Smooth muscle cell (in vitro differentiated cells): ENCODE data around the gene LGALS3BP. TPM values are rescaled to one million over a fixed set of nuclear protein-coding genes. Genes with fewer than 3 reads are reported as not detected.

Experiments used
- DNase-seq: peaks from one replicate; lab custom pipeline; 2025; ENCODE audit not compliant: unreplicated experiment; lab: John Stamatoyannopoulos, UW
- H2AFZ ChIP-seq: fragments of 200-600 bp; sonication (generic); 2 replicates; pipeline ENCODE4 v1.6.0; 2016; ENCODE audit warnings: antibody characterized with exemption, low read depth, mild to moderate bottlenecking
- H3F3A ChIP-seq: fragments of 200-600 bp; sonication (generic); 2 replicates; pipeline ENCODE4 v1.6.0; 2017; ENCODE audit warnings: antibody characterized with exemption, low read depth
- H3K27ac ChIP-seq: fragments of 200-600 bp; sonication (generic); 2 replicates; pipeline ENCODE4 v1.5.1; 2016; ENCODE audit warnings: low read depth, mild to moderate bottlenecking
- H3K27me3 ChIP-seq: fragments of 200-600 bp; sonication (generic); 2 replicates; pipeline ENCODE4 v1.6.1; 2016; ENCODE audit warnings: low read depth, mild to moderate bottlenecking
- H3K36me3 ChIP-seq: fragments of 200-600 bp; sonication (generic); 2 replicates; pipeline ENCODE4 v1.5.1; 2016; ENCODE audit warnings: low read depth
- H3K4me1 ChIP-seq: fragments of 200-600 bp; sonication (generic); 2 replicates; pipeline ENCODE4 v1.5.1; 2016; ENCODE audit warnings: low read depth
- H3K4me2 ChIP-seq: fragments of 200-600 bp; sonication (generic); 2 replicates; pipeline ENCODE4 v1.6.0; 2016; ENCODE audit warnings: mild to moderate bottlenecking
- H3K4me3 ChIP-seq: fragments of 200-600 bp; sonication (generic); 2 replicates; pipeline ENCODE4 v1.5.1; 2016; ENCODE audit warnings: mild to moderate bottlenecking
- H3K79me2 ChIP-seq: fragments of 200-600 bp; sonication (generic); 2 replicates; pipeline ENCODE4 v1.6.0; 2016; ENCODE audit warnings: low read depth, mild to moderate bottlenecking
- H3K9ac ChIP-seq: fragments of 200-600 bp; sonication (generic); 2 replicates; pipeline ENCODE4 v1.6.0; 2016; ENCODE audit warnings: low read depth
- H3K9me3 ChIP-seq: fragments of 200-600 bp; sonication (generic); replicated peaks from 2 replicates; pipeline ENCODE4 v1.5.1; 2016; ENCODE audit warnings: low read depth
- H4K20me1 ChIP-seq: fragments of 200-600 bp; sonication (generic); 2 replicates; pipeline ENCODE4 v1.6.0; 2016; ENCODE audit warnings: low read depth
- WGBS: methylation state at CpG from one replicate; pipeline ENCODE4 v1.1.7; 2016; ENCODE audit warnings: low lambda C conversion rate; 5-methylcytosine and 5-hydroxymethylcytosine counted together
- polyA plus RNA-seq: library from polyadenylated mRNA; unstranded; fragments of >200 nt; fragmentation: Nextera tagmentation; extraction: Ambion mirVana; gene quantifications from 2 replicates; pipeline ENCODE4 v1.2.1, GENCODE V29; 2016
- total RNA-seq: library from RNA; depleted of rRNA; stranded (reverse); fragments of >200 nt; gene quantifications from 2 replicates; pipeline ENCODE4 v1.2.3, GENCODE V29; 2014
- TF ChIP-seq, protein P1 (sequence below): fragments of 200-600 bp; sonication (generic); IDR thresholded peaks from 2 replicates; pipeline ENCODE4 v1.5.1; 2017; ENCODE audit warnings: borderline replicate concordance, mild to moderate bottlenecking, antibody characterized with exemption; ENCODE audit not compliant: insufficient read depth, poor library complexity, severe bottlenecking

Gene LGALS3BP
- total and polyA plus RNA-seq, 2 experiments from 2014 or later: 66.5 to 151 TPM

DNA sequence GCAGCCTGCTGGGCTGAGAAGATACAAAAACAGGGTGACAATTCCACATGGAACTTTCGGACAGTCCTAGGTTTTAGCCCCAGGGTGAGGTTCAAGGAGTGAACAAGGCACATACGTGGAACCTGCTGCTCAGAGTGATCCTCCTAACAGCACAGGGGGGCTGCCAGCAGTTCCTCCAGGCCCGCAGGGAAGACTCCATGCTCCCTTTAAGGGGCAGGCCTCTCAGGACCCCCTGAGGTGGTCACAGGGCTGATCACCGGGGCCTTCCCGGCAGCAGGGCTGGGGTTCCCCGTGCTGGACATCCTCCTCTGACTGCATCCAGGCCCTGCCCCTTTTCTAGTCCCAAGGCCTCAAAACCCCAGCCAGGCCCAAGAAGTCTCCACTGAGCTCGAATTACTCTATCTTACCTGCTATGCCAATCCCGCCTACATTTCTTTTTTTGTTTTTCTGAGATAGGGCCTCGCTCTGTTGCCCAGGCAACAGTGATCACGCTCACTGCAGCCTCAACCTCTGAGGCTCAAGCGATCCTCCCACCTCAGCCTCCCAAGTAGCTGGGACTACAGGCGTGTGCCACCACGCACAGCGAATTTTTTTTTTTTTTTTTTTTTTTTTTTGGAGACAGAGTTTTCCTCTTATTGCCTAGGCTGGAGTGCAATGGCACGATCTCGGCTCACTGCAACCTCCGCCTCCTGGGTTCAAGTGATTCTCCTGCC, 19.5 kb upstream of the LGALS3BP start:
- Histone ChIP-seq H2AFZ (no peak overlapping the region), H3K79me2 (peaks cover 17% of the 10 kb centered on the region), H3F3A (no peaks in the 10 kb centered on the region), H3K4me1 (no peaks in the 10 kb centered on the region), H3K36me3 (no peaks in the 10 kb centered on the region), H3K4me3 (no peak overlapping the region), H3K27me3 (no peaks in the 10 kb centered on the region), H4K20me1 (peaks cover 82% of the 10 kb centered on the region), H3K27ac (no peak overlapping the region), H3K4me2 (no peak overlapping the region), H3K9ac (no peak overlapping the region), H3K9me3 (no peaks in the 10 kb centered on the region)
- 96% methylated on average over 15 of the region's 17 CpGs for WGBS
- DNase-seq: no peak
- TF ChIP-seq, protein P1, sequence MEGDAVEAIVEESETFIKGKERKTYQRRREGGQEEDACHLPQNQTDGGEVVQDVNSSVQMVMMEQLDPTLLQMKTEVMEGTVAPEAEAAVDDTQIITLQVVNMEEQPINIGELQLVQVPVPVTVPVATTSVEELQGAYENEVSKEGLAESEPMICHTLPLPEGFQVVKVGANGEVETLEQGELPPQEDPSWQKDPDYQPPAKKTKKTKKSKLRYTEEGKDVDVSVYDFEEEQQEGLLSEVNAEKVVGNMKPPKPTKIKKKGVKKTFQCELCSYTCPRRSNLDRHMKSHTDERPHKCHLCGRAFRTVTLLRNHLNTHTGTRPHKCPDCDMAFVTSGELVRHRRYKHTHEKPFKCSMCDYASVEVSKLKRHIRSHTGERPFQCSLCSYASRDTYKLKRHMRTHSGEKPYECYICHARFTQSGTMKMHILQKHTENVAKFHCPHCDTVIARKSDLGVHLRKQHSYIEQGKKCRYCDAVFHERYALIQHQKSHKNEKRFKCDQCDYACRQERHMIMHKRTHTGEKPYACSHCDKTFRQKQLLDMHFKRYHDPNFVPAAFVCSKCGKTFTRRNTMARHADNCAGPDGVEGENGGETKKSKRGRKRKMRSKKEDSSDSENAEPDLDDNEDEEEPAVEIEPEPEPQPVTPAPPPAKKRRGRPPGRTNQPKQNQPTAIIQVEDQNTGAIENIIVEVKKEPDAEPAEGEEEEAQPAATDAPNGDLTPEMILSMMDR: no peak

DNA sequence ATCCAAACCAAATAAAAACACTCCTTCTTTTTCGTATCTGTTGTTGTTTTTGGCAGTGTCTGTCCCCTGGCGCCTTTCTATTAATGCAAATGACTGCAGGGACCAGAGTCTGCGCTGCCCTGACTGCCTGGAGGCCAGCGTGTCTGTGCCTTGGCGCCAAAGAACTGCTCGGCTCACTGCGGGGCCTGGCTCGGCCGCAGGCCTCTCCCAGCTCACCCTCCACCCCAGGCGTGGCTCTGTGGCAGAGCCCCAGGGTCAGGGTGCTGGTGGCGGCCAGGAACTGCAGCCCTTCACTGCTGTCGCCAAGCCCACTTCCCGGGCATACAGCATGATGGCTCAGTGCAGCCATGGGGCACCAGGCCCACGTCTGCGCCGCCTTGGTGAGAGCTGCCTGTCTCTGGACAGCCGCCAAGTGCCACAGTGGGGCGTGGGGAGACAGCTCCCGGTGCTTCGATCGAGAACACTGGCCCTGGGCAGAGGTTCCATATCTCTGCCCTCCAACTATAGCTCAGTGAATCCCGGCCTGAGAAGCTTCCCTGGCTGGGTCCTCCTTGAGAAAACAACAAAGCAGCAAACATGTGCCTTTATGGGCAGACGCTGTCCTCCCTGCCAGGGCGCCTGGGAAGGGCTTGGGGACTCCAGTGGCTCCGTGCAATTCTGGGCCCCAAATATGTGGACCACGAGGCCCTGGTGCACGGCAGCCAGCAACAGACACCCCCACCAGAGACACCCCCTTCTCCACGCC, 18.8 kb upstream of the LGALS3BP start:
- Histone ChIP-seq H3F3A (no peaks in the 10 kb centered on the region), H3K27me3 (no peaks in the 10 kb centered on the region), H3K79me2 (peaks cover 17% of the 10 kb centered on the region), H3K4me1 (no peaks in the 10 kb centered on the region), H3K4me2 (no peak overlapping the region), H3K4me3 (no peak overlapping the region), H3K9me3 (no peaks in the 10 kb centered on the region), H3K36me3 (no peaks in the 10 kb centered on the region), H2AFZ (no peak overlapping the region), H3K27ac (no peak overlapping the region), H4K20me1 (peaks cover 80% of the 10 kb centered on the region), H3K9ac (no peak overlapping the region)
- WGBS: 97% methylated on average over 28 of the region's 28 CpGs
- no peak for DNase-seq
- TF ChIP-seq, protein P1: no peak

DNA sequence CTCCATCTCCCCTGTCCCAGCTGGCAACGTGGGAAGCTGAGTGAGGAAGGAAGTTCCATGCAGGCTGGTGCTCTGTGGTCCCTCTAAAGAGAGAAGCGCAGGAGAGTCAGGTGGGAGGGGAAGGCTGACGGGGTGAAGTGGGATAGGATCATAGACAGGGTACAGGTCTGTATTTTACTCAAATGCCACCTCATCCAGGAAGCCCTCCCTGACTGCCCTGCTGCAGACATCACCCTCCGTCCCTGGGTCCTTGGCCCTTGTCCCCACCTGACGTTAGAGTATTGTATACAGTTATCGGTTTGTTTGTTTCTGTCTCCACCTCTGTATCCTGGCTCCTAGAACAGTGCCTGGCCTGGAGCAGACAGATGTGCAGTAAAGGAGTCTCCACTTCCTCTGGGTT, 18.2 kb upstream of the LGALS3BP start:
- H3K4me2 ChIP-seq: no peak overlapping the region
- no peak overlapping the region for H2AFZ ChIP-seq
- no peak overlapping the region for H3K4me3 ChIP-seq
- no peaks in the 10 kb centered on the region for H3F3A ChIP-seq
- H4K20me1 ChIP-seq: peaks cover 80% of the 10 kb centered on the region
- no peaks in the 10 kb centered on the region for H3K36me3 ChIP-seq
- H3K9me3 ChIP-seq: no peaks in the 10 kb centered on the region
- H3K4me1 ChIP-seq: no peaks in the 10 kb centered on the region
- TF ChIP-seq, protein P1: no peak
- H3K27me3 ChIP-seq: no peaks in the 10 kb centered on the region
- no peak for DNase-seq
- H3K27ac ChIP-seq: no peak overlapping the region
- H3K79me2 ChIP-seq: peaks cover 13% of the 10 kb centered on the region
- 95% methylated on average over 6 of the region's 6 CpGs for WGBS
- H3K9ac ChIP-seq: no peak overlapping the region
